ENCODE results near the gene BRICD5.

The BRICD5 gene

GRCh38 chr16:2238838-2239675 is 28.4 kb upstream of the BRICD5 start (continued):
- TF ChIP-seq ZFP37 (tag by site-specific recombination; IDR thresholded peaks at IDR 0.05): no peak
- TF ChIP-seq ZNF2 (tag by site-specific recombination; IDR thresholded peaks at IDR 0.05): no peak
- no peak for TF ChIP-seq PRDM10 (tag by site-specific recombination; IDR thresholded peaks at IDR 0.05)
- TF ChIP-seq ZNF747 (tag by site-specific recombination; IDR thresholded peaks at IDR 0.05): no peak
- TF ChIP-seq ZNF518A (tag by site-specific recombination; conservative IDR thresholded peaks at IDR 0.05; ENCODE audit: low read depth): no peak
- no peak for TF ChIP-seq ZNF394 (tag by site-specific recombination; IDR thresholded peaks at IDR 0.05; ENCODE audit: borderline replicate concordance)
- TF ChIP-seq PRDM4 (tag by site-specific recombination; IDR thresholded peaks at IDR 0.05): no peak
- no peak for TF ChIP-seq ZNF398 (tag by site-specific recombination; IDR thresholded peaks at IDR 0.05)
- TF ChIP-seq ZNF18 (tag by site-specific recombination; IDR thresholded peaks at IDR 0.05): no peak
- no peak for TF ChIP-seq ZNF362 (tag by site-specific recombination; IDR thresholded peaks at IDR 0.05)
- no peak for TF ChIP-seq KLF16 (tag by site-specific recombination; IDR thresholded peaks at IDR 0.05)
- no peak for TF ChIP-seq ZNF366 (tag by site-specific recombination; conservative IDR thresholded peaks at IDR 0.05)
- TF ChIP-seq ZNF600 (tag by site-specific recombination; IDR thresholded peaks at IDR 0.05): 0 out of 2 replicates have a peak, but pooled peaks have one; percentile 7
- 0 out of 2 replicates have a peak, but pooled peaks have one; percentile 14 for TF ChIP-seq BCL11B (tag by site-specific recombination; IDR thresholded peaks at IDR 0.05; ENCODE audit: low read depth)
- TF ChIP-seq HOXC10 (CRISPR knock-in tag; IDR thresholded peaks at IDR 0.05): no peak
- TF ChIP-seq MEIS1 (CRISPR knock-in tag; IDR thresholded peaks at IDR 0.05; ENCODE audit: borderline replicate concordance): no peak
- no peak for TF ChIP-seq ZNF529 (tag by site-specific recombination; IDR thresholded peaks at IDR 0.05; ENCODE audit: insufficient replicate concordance)
- TF ChIP-seq SP7 (tag by site-specific recombination; IDR thresholded peaks at IDR 0.05): no peak
- no peak for TF ChIP-seq ZNF561 (tag by site-specific recombination; IDR thresholded peaks at IDR 0.05; ENCODE audit: borderline replicate concordance)
- no peak for TF ChIP-seq YY1 (tag by site-specific recombination; IDR thresholded peaks at IDR 0.05)
- peak; percentile 30; the same call in 1 of the 2 replicates for TF ChIP-seq SP3 (tag by site-specific recombination; IDR thresholded peaks at IDR 0.05)
- no peak for TF ChIP-seq RBAK (tag by site-specific recombination; IDR thresholded peaks at IDR 0.05)
